Adipocyte (in vitro differentiated cells): ENCODE measurements around the gene DUSP5.
"Not testable (repeated sequence)": the region's sequence is repeated elsewhere in the genome, so short reads cannot be mapped to it uniquely, and the experiment has no call there.

ENCODE experiments used
- DNase-seq: peaks from one replicate; pipeline ENCODE4 v3.0.0-alpha.2; 2015; ENCODE audit warnings: low read depth
- H3K27me3 ChIP-seq: replicated peaks from 2 replicates; pipeline ENCODE4 v1.7.0; 2013; ENCODE audit warnings: mild to moderate bottlenecking, low read length, moderate library complexity; ENCODE audit not compliant: control insufficient read depth, insufficient read depth
- H3K36me3 ChIP-seq: 2 replicates; pipeline ENCODE4 v1.7.0; 2013; ENCODE audit warnings: low read length, mild to moderate bottlenecking, moderate library complexity; ENCODE audit not compliant: control insufficient read depth, insufficient read depth, severe bottlenecking
- H3K4me1 ChIP-seq: 2 replicates; pipeline ENCODE4 v1.7.0; 2013; ENCODE audit warnings: mild to moderate bottlenecking, low read length, moderate library complexity; ENCODE audit not compliant: control insufficient read depth, insufficient read depth
- H3K4me3 ChIP-seq: 2 replicates; pipeline ENCODE4 v1.7.0; 2013; ENCODE audit warnings: mild to moderate bottlenecking, low read length, moderate library complexity
- H3K9ac ChIP-seq: 2 replicates; pipeline ENCODE4 v1.7.0; 2013; ENCODE audit warnings: mild to moderate bottlenecking, low read length, moderate library complexity
- H3K9me3 ChIP-seq: 2 replicates; pipeline ENCODE4 v1.7.0; 2013; ENCODE audit warnings: mild to moderate bottlenecking, low read length, moderate library complexity; ENCODE audit not compliant: control insufficient read depth

The DUSP5 gene

GRCh38 chr10:110527731-110528171 is 30.0 kb downstream of the DUSP5 start:
- no peak overlapping the region for H3K4me3 ChIP-seq
- H3K4me1 ChIP-seq, result peaks cover 18% of the 10 kb centered on the region
- peak; percentile 58 for DNase-seq
- H3K27me3 ChIP-seq, result no peaks in the 10 kb centered on the region
- H3K9ac ChIP-seq, result no peak overlapping the region
- no peaks in the 10 kb centered on the region for H3K9me3 ChIP-seq
- no peaks in the 10 kb centered on the region for H3K36me3 ChIP-seq

- H3K36me3 ChIP-seq, result no peaks in the 10 kb centered on the region
- H3K9ac ChIP-seq, result no peak overlapping the region
- no peaks in the 10 kb centered on the region for H3K9me3 ChIP-seq
- DNase-seq, result peak; percentile 69
- peaks cover 18% of the 10 kb centered on the region for H3K4me1 ChIP-seq
- H3K27me3 ChIP-seq, result no peaks in the 10 kb centered on the region
- H3K4me3 ChIP-seq, result no peak overlapping the region
Observed at GRCh38 chr10:110528224-110528996, 30.7 kb downstream of the DUSP5 start.

- not testable (repeated sequence) for H3K27me3 ChIP-seq, H3K9ac ChIP-seq, H3K4me3 ChIP-seq, H3K36me3 ChIP-seq, H3K9me3 ChIP-seq
- peaks cover 18% of the 10 kb centered on the region for H3K4me1 ChIP-seq
- peak; percentile 27 for DNase-seq
Observed at GRCh38 chr10:110528997-110529524, 31.4 kb downstream of the DUSP5 start.

GRCh38 chr10:110529596-110530011 is 31.9 kb downstream of the DUSP5 start:
- Histone ChIP-seq H3K4me1 (peaks cover 18% of the 10 kb centered on the region), H3K27me3 (no peaks in the 10 kb centered on the region), H3K9me3 (no peaks in the 10 kb centered on the region), H3K36me3 (no peaks in the 10 kb centered on the region), H3K9ac (no peak overlapping the region), H3K4me3 (no peak overlapping the region)
- DNase-seq, result peak; percentile 20

- H3K9me3 ChIP-seq, result no peaks in the 10 kb centered on the region
- H3K27me3 ChIP-seq, result no peaks in the 10 kb centered on the region
- H3K4me3 ChIP-seq, result peak overlapping the region; percentile 67
- H3K9ac ChIP-seq, result no peak overlapping the region
- no peaks in the 10 kb centered on the region for H3K36me3 ChIP-seq
- peaks cover 16% of the 10 kb centered on the region for H3K4me1 ChIP-seq
- peak; percentile 88 for DNase-seq
Observed at GRCh38 chr10:110530131-110530831, 32.6 kb downstream of the DUSP5 start.

GRCh38 chr10:110531687-110532086 is 34.0 kb downstream of the DUSP5 start:
- peaks cover 22% of the 10 kb centered on the region for H3K4me1 ChIP-seq
- H3K4me3 ChIP-seq, result no peak overlapping the region
- H3K36me3 ChIP-seq, result no peaks in the 10 kb centered on the region
- no peaks in the 10 kb centered on the region for H3K9me3 ChIP-seq
- no peaks in the 10 kb centered on the region for H3K27me3 ChIP-seq
- no peak for DNase-seq
- H3K9ac ChIP-seq, result no peak overlapping the region

- peaks cover 22% of the 10 kb centered on the region for H3K4me1 ChIP-seq
- H3K9ac ChIP-seq, H3K4me3 ChIP-seq, H3K36me3 ChIP-seq, H3K9me3 ChIP-seq, H3K27me3 ChIP-seq, DNase-seq: not testable (repeated sequence)
Observed at GRCh38 chr10:110532628-110533027, 34.9 kb downstream of the DUSP5 start.

- H3K27me3 ChIP-seq, result no peaks in the 10 kb centered on the region
- no peak overlapping the region for H3K4me3 ChIP-seq
- no peak for DNase-seq
- H3K9me3 ChIP-seq, result no peaks in the 10 kb centered on the region
- H3K9ac ChIP-seq, result no peak overlapping the region
- H3K36me3 ChIP-seq, result no peaks in the 10 kb centered on the region
- peaks cover 22% of the 10 kb centered on the region for H3K4me1 ChIP-seq
Observed at GRCh38 chr10:110533149-110533548, 35.4 kb downstream of the DUSP5 start.

GRCh38 chr10:110534571-110534970 is 36.9 kb downstream of the DUSP5 start:
- Histone ChIP-seq H3K4me3 (no peak overlapping the region), H3K4me1 (peaks cover 18% of the 10 kb centered on the region), H3K9ac (no peak overlapping the region), H3K9me3 (no peaks in the 10 kb centered on the region), H3K36me3 (no peaks in the 10 kb centered on the region), H3K27me3 (no peaks in the 10 kb centered on the region)
- no peak for DNase-seq

GRCh38 chr10:110535958-110536891 is 38.5 kb downstream of the DUSP5 start:
- H3K4me1 ChIP-seq, result peaks cover 15% of the 10 kb centered on the region
- H3K27me3 ChIP-seq, result no peaks in the 10 kb centered on the region
- H3K36me3 ChIP-seq, result no peaks in the 10 kb centered on the region
- peak overlapping the region; percentile 31 for H3K9ac ChIP-seq
- H3K9me3 ChIP-seq, result no peaks in the 10 kb centered on the region
- peak overlapping the region; percentile 52 for H3K4me3 ChIP-seq
- peak; percentile 46 for DNase-seq
